Activated CD8-positive, alpha-beta memory T cell treated with anti-CD3 and anti-CD28 coated beads, Interleukin-2, amount 50 U/mL, for 4 hours (primary cell): ENCODE measurements around the gene ALOX15.
"Not testable (repeated sequence)": the region's sequence is repeated elsewhere in the genome, so short reads cannot be mapped to it uniquely, and the experiment has no call there.

Source experiments
- DNase-seq: peaks from one replicate; pipeline ENCODE4 v3.0.0-alpha.2; 2020

Gene ALOX15, protein sequence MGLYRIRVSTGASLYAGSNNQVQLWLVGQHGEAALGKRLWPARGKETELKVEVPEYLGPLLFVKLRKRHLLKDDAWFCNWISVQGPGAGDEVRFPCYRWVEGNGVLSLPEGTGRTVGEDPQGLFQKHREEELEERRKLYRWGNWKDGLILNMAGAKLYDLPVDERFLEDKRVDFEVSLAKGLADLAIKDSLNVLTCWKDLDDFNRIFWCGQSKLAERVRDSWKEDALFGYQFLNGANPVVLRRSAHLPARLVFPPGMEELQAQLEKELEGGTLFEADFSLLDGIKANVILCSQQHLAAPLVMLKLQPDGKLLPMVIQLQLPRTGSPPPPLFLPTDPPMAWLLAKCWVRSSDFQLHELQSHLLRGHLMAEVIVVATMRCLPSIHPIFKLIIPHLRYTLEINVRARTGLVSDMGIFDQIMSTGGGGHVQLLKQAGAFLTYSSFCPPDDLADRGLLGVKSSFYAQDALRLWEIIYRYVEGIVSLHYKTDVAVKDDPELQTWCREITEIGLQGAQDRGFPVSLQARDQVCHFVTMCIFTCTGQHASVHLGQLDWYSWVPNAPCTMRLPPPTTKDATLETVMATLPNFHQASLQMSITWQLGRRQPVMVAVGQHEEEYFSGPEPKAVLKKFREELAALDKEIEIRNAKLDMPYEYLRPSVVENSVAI

GRCh38 chr17:4641297-4642195, at the start of gene ALOX15:
Gene ALOX15, minus strand, starts transcription at chr17:4641678. Its CDS starts 27 bp downstream, at chr17:4641651.
- no peak for DNase-seq

- no peak for DNase-seq
These were observed 49.3 kb upstream of the ALOX15 start for GRCh38 chr17:4690745-4691144.

DNA sequence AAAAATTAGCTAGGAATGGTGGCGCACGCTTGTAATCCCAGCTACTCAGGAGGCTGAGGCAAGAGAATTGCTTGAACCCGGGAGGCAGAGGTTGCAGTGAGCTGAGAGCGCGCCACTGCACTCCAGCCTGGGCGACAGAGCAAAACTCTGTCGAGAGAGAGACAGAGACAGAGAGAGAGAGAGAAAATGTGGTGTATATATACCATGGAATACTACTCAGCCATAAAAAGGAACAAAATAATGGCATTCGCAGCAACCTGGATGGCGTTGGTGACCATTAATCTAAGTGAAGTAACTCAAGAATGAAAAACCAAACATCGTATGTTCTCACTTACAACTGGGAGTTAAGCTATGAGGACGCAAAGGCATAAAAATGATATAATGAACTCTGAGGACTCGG, 48.4 kb upstream of the ALOX15 start:
- not testable (repeated sequence) for DNase-seq

GRCh38 chr17:4683739-4684138, 42.3 kb upstream of the ALOX15 start:
- DNase-seq = not testable (repeated sequence)

DNA sequence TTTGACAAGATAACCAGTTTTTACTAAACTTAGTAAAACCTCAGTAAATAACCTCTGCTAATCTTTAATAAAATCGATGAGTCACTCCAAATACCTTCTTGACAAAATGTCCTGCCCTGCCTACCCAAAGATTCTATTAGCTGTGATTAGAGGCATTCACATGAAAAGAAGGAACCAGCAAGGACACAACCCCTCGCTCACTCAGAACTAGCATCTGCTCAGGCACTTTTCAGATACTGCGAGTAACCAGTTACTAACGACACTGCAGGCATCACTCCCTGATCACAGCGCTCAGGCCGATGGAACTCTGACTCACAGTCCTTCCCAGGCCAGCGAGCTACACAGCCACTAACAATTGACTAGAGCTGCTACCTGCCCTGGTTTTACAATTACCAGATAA, 38.2 kb upstream of the ALOX15 start:
- no peak for DNase-seq

GRCh38 chr17:4678448-4679026, 37.1 kb upstream of the ALOX15 start:
- no peak for DNase-seq

DNA sequence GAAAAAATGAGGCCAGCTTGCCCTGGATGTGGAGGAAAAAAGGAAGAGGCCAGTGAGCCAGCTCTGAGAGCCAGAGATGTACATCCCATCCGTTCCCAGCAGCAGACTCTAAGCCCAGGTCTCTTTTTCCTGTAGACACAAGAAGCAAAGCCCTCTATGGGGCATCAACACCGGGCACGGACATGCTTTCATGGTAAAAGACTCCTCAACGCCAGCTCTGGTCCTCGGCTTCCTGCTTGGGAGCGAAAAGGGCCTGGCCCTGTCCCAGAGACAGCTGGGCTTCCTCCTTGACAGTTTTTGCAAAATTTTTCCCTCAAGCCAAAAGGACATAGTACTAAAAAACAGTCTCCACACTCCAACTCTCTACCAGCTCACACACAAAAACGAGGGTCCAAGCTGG, 35.3 kb upstream of the ALOX15 start:
- no peak for DNase-seq

DNA sequence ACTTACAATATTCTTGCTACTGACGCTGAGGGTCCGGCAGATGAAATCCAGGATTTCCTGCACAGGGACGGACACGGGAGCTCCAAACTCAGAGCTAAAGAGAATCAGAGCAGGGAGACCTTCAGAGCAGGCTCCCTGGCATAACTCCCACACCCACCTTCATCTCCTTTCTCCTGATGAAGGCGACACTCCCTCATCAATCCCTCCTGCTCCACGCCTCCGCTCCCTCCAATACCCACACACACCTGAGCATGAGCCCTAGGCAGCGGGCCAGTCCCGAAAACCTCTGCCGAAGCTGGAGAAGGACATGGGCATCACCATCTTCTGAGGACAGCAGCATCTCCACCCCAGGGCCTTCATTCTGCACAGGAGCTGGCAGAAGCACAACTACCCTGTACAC, 34.3 kb upstream of the ALOX15 start:
- DNase-seq = no peak

DNA sequence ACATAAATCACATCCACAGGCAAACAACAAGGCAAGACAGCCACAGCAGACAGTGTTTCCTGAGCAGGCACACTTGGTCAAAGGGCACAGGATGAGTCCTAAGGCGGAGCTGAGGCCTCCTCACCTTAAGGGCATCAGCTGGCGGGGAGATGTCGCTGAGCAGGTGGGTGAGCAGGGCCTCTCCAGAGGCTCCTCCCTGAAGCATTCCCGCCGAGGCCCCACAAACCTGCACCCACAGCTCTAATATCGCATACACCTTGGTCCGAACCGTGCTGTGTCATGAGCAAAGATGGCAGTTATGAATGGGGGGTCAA, 33.2 kb upstream of the ALOX15 start:
- no peak for DNase-seq

GRCh38 chr17:4673986-4674684, 32.7 kb upstream of the ALOX15 start:
- no peak for DNase-seq

GRCh38 chr17:4673169-4673568, 31.7 kb upstream of the ALOX15 start:
- no peak for DNase-seq

- DNase-seq = no peak
These were observed 31.3 kb upstream of the ALOX15 start for GRCh38 chr17:4672751-4673150.

DNA sequence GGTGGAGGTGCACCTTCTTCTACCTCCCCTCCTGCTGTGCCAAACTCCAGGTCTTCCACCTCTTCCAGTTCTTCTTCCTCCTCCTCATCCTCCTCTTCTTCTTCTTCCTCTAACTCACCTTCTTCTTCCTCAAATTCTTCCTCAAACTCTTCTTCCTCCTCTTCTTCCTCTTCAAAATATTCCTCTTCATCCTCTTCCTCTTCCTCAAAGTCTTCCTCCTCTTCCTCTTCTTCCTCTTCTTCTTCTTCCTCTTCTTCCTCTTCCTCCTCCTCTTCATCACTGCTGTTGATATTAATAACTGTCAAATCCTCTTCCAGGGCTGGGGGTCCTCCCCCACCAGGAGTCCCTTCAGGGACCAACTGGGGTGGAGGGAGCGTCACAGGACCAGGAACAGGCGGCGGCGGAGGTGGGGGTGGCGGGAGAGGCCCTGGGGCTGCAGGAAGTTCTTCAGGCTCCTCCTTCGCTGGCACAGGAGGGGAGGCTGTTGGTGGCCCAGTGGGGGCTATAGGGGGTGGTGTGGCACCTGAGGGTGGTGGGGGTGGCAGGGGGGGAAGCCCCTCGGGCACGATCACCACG, 30.7 kb upstream of the ALOX15 start:
- DNase-seq = no peak

- no peak for DNase-seq
These were observed 25.7 kb upstream of the ALOX15 start for GRCh38 chr17:4667166-4667565.

- DNase-seq = no peak
These were observed 24.8 kb upstream of the ALOX15 start for GRCh38 chr17:4666296-4666695.

DNA sequence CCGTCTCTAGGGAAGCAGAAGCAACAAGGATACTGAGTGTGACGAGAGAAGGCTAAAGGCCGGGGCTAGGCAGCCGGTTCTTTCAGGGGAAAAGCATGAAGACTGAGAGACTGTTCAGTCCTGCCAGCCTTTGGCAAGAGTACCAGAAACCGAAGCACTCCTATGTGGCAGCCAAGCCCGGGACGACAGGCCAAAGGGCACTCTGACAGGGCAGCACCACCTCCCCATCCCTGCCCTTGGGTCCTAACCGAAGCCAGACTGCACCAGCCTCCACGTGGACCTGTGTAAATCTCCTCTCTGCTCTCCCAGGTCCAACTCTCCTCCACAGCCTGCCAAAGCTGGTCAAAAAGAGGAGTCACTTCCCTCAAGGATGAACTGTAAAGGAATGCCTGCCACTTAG, 23.5 kb upstream of the ALOX15 start:
- DNase-seq = no peak

GRCh38 chr17:4664230-4664629, 22.8 kb upstream of the ALOX15 start:
- DNase-seq = no peak

DNA sequence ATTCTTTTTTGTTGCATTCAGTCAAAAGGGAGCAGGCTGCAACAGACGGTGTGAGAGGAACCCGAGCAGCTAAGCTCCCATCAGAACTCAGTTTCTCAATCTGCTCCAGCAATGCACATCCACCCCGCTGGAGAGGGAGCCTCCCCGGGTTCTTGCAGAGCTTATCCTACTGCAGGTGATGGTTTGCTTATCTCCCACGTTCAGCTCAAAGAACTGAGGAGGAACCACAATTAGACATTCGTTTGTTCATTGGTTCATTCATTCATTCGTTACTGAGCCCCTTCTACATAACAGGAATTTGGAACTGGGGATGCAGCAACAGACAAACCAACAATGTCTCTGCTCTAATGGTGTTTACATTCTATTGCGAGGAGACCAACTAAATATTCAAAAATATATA, 22.2 kb upstream of the ALOX15 start:
- no peak for DNase-seq

DNA sequence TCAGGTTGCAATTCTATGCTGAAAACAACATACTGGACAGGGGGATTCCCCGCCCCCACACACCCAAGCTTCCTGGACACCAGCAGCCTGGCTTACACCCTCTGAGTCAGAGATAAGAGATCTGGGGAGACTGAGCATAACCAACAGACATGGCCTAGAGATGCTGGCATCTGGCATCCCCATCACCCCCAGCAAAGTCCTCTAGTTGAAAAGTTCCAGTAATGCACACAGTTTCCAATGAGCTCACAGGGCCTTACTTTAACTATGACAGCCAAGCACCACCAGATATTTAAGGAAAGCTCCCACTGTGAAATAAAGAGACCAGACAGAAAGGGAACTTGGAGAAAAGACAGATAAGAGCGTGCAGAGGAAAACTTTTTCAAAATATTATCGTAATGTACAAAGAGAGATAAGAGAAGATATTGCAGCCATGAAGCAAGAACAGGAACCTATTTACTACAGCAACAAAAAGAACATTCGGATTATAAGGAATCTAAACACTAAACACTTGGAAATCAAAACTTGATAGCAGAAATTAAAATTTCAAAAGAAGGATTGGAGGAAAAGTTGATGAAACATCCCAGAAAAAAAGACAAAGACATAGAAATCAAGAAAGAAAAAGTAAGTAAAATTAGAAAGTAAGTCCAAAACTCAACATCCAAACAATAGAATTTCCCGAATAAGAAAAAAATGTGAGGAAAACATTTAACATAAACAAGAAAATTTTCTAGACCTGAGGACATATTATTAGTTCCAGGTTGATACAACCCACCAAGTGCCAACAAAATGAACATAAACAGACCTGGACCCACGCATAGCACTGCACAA, 17.2 kb upstream of the ALOX15 start:
- peak; percentile 28 for DNase-seq

GRCh38 chr17:4657678-4658077, 16.2 kb upstream of the ALOX15 start:
- no peak for DNase-seq

GRCh38 chr17:4655933-4656332, 14.5 kb upstream of the ALOX15 start:
- DNase-seq = not testable (repeated sequence)
